ENCODE data around the gene FBXL19.

DNA sequence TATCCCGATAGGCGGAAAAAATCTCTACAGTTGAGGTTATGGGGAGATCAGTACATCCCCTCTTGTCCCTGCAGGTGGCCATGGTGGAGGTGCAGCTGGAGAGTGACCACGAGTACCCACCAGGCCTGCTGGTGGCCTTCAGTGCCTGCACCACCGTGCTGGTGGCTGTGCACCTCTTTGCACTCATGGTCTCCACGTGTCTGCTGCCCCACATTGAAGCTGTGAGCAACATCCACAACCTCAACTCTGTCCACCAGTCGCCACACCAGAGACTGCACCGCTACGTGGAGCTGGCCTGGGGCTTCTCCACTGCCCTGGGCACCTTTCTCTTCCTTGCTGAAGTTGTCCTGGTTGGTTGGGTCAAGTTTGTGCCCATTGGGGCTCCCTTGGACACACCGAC lies 29.7 kb downstream of the FBXL19 start:
- TF ChIP-seq GATA3 (IDR thresholded peaks at IDR 0.05; ENCODE audit: low read depth, low read length) (no peak), GATA2 (IDR thresholded peaks at IDR 0.05; ENCODE audit: low read depth, low read length) (no peak)

Measured in SH-SY5Y (cell line).